Astrocyte (in vitro differentiated cells and primary cell): ENCODE measurements around the gene CREB5. TPM values are rescaled to one million over a fixed set of nuclear protein-coding genes. Genes with fewer than 3 reads are reported as not detected.

Source experiments
- DNase-seq: peaks from one replicate; pipeline ENCODE4 v3.0.0-alpha.2; 2010; ENCODE audit warnings: low read depth
- FAIRE-seq: peaks from 2 replicates; lab custom pipeline; 2011; peaks lifted over from hg19 to GRCh38; lab: Jason Lieb, UNC
- H2AFZ ChIP-seq: 2 replicates; pipeline ENCODE4 v1.6.0; 2012; ENCODE audit warnings: low read depth, low read length, inconsistent platforms
- H3K27ac ChIP-seq: 2 replicates; pipeline ENCODE4 v1.5.1; 2011; ENCODE audit warnings: low read depth, low read length, inconsistent platforms
- H3K27me3 ChIP-seq: 2 replicates; pipeline ENCODE4 v1.6.0; 2011; ENCODE audit warnings: low read length, inconsistent platforms; ENCODE audit not compliant: insufficient read depth
- H3K36me3 ChIP-seq: 2 replicates; pipeline ENCODE4 v1.5.1; 2011; ENCODE audit warnings: low read length, inconsistent platforms; ENCODE audit not compliant: insufficient read depth
- H3K4me1 ChIP-seq: 2 replicates; pipeline ENCODE4 v1.5.1; 2011; ENCODE audit warnings: low read length, inconsistent platforms; ENCODE audit not compliant: insufficient read depth
- H3K4me2 ChIP-seq: 2 replicates; pipeline ENCODE4 v1.6.0; 2012; ENCODE audit warnings: low read length, inconsistent platforms
- H3K4me3 ChIP-seq: 2 replicates; pipeline ENCODE4 v1.5.1; 2011; ENCODE audit warnings: low read depth, mild to moderate bottlenecking, low read length, inconsistent platforms; ENCODE audit not compliant: insufficient read depth
- H3K79me2 ChIP-seq: 2 replicates; pipeline ENCODE4 v1.6.0; 2012; ENCODE audit warnings: mild to moderate bottlenecking, low read length, inconsistent platforms; ENCODE audit not compliant: insufficient read depth
- H3K9ac ChIP-seq: 2 replicates; pipeline ENCODE4 v1.6.0; 2012; ENCODE audit warnings: mild to moderate bottlenecking, low read length, inconsistent platforms
- H3K9me3 ChIP-seq: 2 replicates; pipeline ENCODE4 v1.5.1; 2012; ENCODE audit warnings: low read depth, mild to moderate bottlenecking, low read length, inconsistent platforms; ENCODE audit not compliant: insufficient read depth
- H4K20me1 ChIP-seq: 2 replicates; pipeline ENCODE4 v1.6.0; 2012; ENCODE audit warnings: low read length, inconsistent platforms; ENCODE audit not compliant: insufficient read depth
- H3K27ac Mint-ChIP-seq: one replicate; pipeline ENCODE4 v1.8.0; 2021; ENCODE audit warnings: mild to moderate bottlenecking, mixed read lengths; ENCODE audit not compliant: unreplicated experiment
- H3K27me3 Mint-ChIP-seq: one replicate; pipeline ENCODE4 v1.8.0; 2021; ENCODE audit warnings: low read depth, mixed read lengths; ENCODE audit not compliant: unreplicated experiment
- H3K36me3 Mint-ChIP-seq: one replicate; pipeline ENCODE4 v1.8.0; 2021; ENCODE audit warnings: low read depth, mixed read lengths; ENCODE audit not compliant: unreplicated experiment
- H3K4me1 Mint-ChIP-seq: one replicate; pipeline ENCODE4 v1.8.0; 2021; ENCODE audit warnings: low read depth, mixed read lengths; ENCODE audit not compliant: unreplicated experiment
- H3K4me3 Mint-ChIP-seq: one replicate; pipeline ENCODE4 v1.8.0; 2021; ENCODE audit warnings: mild to moderate bottlenecking, moderate library complexity, mixed read lengths; ENCODE audit not compliant: unreplicated experiment
- H3K9me3 Mint-ChIP-seq: one replicate; pipeline ENCODE4 v1.8.0; 2021; ENCODE audit warnings: mild to moderate bottlenecking, mixed read lengths; ENCODE audit not compliant: unreplicated experiment
- CTCF ChIP-seq: IDR thresholded peaks from 2 replicates; pipeline ENCODE4 v1.5.1; 2011; ENCODE audit warnings: low read depth, mild to moderate bottlenecking, inconsistent platforms, low read length, moderate library complexity; ENCODE audit not compliant: insufficient read depth
- EZH2 ChIP-seq: IDR thresholded peaks from 2 replicates; pipeline ENCODE4 v1.6.1; 2012; ENCODE audit warnings: mild to moderate bottlenecking, low read length, inconsistent platforms; ENCODE audit not compliant: insufficient read depth
- total RNA-seq: library from RNA; stranded (reverse); gene quantifications from 2 replicates; pipeline ENCODE4 v1.2.1, GENCODE V29; 2021

The CREB5 gene
- total RNA-seq, 1 donor from 2014 or later: 25.4 TPM

DNA sequence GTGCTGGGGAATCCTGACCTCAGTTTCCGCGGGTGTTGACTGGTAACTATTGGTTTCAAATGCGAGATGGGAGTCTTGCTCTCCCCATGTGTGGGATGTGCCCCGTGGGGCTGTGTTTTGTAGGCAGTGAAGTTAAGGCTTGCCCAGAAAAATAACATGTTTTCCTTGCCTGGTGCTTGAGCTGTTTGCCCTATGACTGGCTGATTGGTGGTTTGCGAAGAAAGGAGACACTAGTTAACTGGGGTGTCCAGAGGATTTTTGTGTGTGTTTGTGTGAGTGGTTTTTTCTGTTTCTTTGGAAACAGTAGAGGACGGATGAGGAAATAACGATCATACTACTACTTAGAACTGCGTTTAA is 61.9 kb downstream of the CREB5 start:
- H3K27me3 Mint-ChIP-seq: no peaks in the 10 kb centered on the region
- no peak for TF ChIP-seq CTCF
- TF ChIP-seq EZH2: no peak
- H3K4me3 ChIP-seq: no peak overlapping the region
- no peak overlapping the region for H3K4me2 ChIP-seq
- H3K4me1 Mint-ChIP-seq: peaks cover 18% of the 10 kb centered on the region
- H3K36me3 Mint-ChIP-seq: no peaks in the 10 kb centered on the region
- H4K20me1 ChIP-seq: peaks cover 5% of the 10 kb centered on the region
- FAIRE-seq: no peak
- no peaks in the 10 kb centered on the region for H3K79me2 ChIP-seq
- H3K9me3 Mint-ChIP-seq: no peaks in the 10 kb centered on the region
- H3K9me3 ChIP-seq: no peaks in the 10 kb centered on the region
- H3K27me3 ChIP-seq: no peaks in the 10 kb centered on the region
- H3K27ac ChIP-seq: no peak overlapping the region
- no peak overlapping the region for H2AFZ ChIP-seq
- H3K9ac ChIP-seq: no peak overlapping the region
- H3K4me3 Mint-ChIP-seq: no peak overlapping the region
- H3K27ac Mint-ChIP-seq: peak overlapping the region; percentile 50
- no peaks in the 10 kb centered on the region for H3K36me3 ChIP-seq
- peaks cover 10% of the 10 kb centered on the region for H3K4me1 ChIP-seq
- no peak for DNase-seq

DNA sequence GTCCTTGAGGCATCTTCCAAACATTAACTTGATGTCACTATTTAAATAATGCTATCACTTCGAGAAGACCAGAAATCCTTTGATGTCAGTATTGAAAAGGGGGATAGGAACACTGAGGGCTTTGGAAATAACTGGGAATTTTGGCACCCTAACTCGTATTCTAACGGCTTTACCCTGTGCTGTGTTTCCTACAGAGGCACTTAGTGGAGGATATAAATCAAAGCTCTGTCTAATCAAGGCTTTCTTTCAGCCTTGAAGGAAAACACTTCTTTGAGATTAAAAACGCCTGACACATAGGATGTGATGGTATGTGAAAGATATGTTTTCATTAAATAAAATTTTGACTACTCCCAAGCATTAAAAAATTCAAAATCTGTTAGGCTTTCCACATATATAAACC is 62.3 kb downstream of the CREB5 start:
- no peak overlapping the region for H3K4me3 ChIP-seq
- H3K36me3 ChIP-seq: no peaks in the 10 kb centered on the region
- no peaks in the 10 kb centered on the region for H3K79me2 ChIP-seq
- no peaks in the 10 kb centered on the region for H3K27me3 ChIP-seq
- H3K9ac ChIP-seq: no peak overlapping the region
- no peak overlapping the region for H2AFZ ChIP-seq
- Mint-ChIP-seq H3K27me3 (no peaks in the 10 kb centered on the region), H3K36me3 (no peaks in the 10 kb centered on the region), H3K9me3 (no peaks in the 10 kb centered on the region), H3K4me1 (peaks cover 18% of the 10 kb centered on the region), H3K27ac (no peak overlapping the region), H3K4me3 (no peak overlapping the region)
- no peak overlapping the region for H3K27ac ChIP-seq
- H3K4me2 ChIP-seq: no peak overlapping the region
- DNase-seq (no peak), FAIRE-seq (peak; percentile 59)
- peaks cover 10% of the 10 kb centered on the region for H3K4me1 ChIP-seq
- no peaks in the 10 kb centered on the region for H3K9me3 ChIP-seq
- TF ChIP-seq CTCF: no peak
- no peak for TF ChIP-seq EZH2
- peaks cover 5% of the 10 kb centered on the region for H4K20me1 ChIP-seq

GRCh38 chr7:28477041-28477442 is 64.7 kb downstream of the CREB5 start:
- no peaks in the 10 kb centered on the region for H3K9me3 ChIP-seq
- no peaks in the 10 kb centered on the region for H3K27me3 ChIP-seq
- Mint-ChIP-seq H3K27me3 (no peaks in the 10 kb centered on the region), H3K9me3 (no peaks in the 10 kb centered on the region), H3K36me3 (no peaks in the 10 kb centered on the region), H3K27ac (no peak overlapping the region), H3K4me3 (no peak overlapping the region), H3K4me1 (peaks cover 37% of the 10 kb centered on the region)
- no peak for DNase-seq
- no peak overlapping the region for H3K9ac ChIP-seq
- H3K79me2 ChIP-seq: no peaks in the 10 kb centered on the region
- peaks cover 26% of the 10 kb centered on the region for H3K4me1 ChIP-seq
- TF ChIP-seq EZH2 (no peak), CTCF (no peak)
- no peak overlapping the region for H3K27ac ChIP-seq
- no peaks in the 10 kb centered on the region for H3K36me3 ChIP-seq
- no peak overlapping the region for H3K4me3 ChIP-seq
- no peak overlapping the region for H3K4me2 ChIP-seq
- no peak overlapping the region for H2AFZ ChIP-seq
- peaks cover 5% of the 10 kb centered on the region for H4K20me1 ChIP-seq
- no peak for FAIRE-seq
